ENCODE data around the gene SETD1A.
"Not testable (repeated sequence)": the region's sequence is repeated elsewhere in the genome, so short reads cannot be mapped to it uniquely, and the experiment has no call there.

Gene SETD1A

GRCh38 chr16:31001507-31002249 is 44.1 kb downstream of the SETD1A start:
- no peak for DNase-seq

GRCh38 chr16:31002250-31002700 is 44.7 kb downstream of the SETD1A start:
- DNase-seq = no peak

DNA sequence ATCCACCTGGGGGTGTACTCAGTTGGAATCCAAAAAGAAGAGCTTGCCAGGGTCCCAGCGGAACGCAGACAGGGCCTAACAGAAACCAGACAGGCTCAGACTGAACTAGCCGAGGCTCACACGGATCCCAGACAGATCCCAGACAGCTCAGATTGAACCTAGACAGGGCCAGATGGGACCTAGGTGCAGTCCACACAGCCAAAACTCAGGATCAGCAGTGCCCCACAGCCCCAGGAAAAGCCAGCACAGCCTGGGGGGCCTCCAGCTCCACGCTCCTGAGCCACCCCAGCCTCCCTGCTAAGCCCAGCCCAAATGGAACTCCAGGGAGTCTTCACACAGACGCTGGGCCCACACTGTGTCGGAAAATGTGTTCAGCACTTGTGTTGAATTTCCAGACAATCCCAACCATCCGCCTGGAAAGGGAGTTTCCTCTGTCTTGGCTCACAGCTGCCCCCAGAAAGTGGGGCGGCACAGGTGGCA is 45.3 kb downstream of the SETD1A start:
- no peak for DNase-seq

- DNase-seq = no peak
Observed at GRCh38 chr16:31003744-31004143, 46.2 kb downstream of the SETD1A start.

DNA sequence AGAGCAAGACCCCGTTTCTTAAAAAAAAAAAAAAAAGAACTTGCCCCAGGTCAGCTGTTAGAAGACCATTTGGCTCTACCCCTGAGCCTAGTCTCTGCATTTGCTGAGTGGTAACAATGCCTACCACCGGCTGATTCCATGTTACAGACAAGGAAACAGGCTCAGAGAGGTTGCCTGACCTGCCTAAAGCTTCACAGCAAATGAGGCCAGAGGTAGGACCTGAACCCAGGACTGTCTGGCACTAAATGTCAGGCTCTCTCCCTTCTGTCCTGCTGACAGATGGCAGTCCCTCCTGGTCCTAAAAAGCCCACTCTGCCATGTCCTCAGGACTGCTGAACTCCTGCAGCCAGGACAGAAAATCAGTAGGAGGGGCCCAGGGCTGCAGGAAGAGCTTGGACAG is 47.1 kb downstream of the SETD1A start:
- DNase-seq = no peak

GRCh38 chr16:31005350-31006085 is 48.0 kb downstream of the SETD1A start:
- DNase-seq = no peak

DNA sequence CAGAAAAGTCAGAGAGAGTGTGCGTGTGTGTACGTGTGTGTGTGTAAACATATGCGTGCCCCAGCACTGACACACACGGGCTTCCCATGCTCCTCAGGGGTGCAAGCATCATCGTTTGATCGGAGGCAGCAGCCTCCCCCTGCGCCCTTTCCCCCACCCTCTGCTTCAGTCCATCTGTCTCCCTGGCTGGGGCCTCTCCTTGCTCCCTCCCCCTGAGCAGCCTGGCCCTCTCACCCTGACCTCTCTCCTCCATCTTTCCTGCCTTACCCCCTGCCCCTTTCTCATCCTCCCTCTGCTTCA is 48.5 kb downstream of the SETD1A start:
- no peak for DNase-seq

DNA sequence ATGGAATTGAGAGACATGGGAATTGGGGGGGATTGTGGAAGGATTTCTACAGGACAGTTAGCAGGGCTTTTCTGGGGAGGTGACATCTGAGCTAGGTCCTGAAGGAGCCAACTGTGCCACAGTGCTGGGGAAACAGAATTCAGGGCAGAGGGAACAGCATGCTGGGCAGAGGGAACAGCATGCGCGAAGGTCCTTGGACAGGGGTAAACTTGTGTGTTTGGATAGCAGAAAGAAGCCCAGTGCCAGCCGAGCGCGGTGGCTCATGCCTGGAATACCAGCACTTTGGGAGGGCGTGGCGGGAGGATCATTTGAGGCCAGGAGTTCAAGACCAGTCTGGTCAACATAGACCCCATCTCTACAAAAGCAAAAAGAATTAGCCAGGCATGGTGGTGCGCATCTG is 49.0 kb downstream of the SETD1A start:
- no peak for DNase-seq

- DNase-seq = no peak
Observed at GRCh38 chr16:31007684-31008083, 50.1 kb downstream of the SETD1A start.

DNA sequence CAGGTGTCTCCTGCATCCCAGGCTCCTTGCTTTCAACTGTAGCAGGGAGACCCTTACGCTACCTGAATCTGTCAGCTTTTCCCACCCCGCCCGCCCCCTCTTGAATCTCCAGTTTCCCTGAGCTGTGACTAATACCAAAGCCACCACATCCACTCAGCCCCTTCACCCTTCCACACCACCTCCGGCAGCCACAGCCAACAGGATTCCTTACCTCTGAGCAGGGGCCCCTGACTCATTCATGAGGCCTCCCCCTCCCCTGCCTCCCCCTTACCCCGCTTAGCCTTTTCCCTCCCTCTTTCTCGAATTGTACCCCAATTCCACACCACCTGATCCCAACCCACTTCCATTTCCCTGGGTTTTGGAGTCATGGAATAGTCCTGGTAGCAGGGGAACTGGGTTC is 50.6 kb downstream of the SETD1A start:
- DNase-seq = no peak

GRCh38 chr16:31008551-31008950 is 51.0 kb downstream of the SETD1A start:
- DNase-seq = no peak

GRCh38 chr16:31009120-31009519 is 51.6 kb downstream of the SETD1A start:
- no peak for DNase-seq

DNA sequence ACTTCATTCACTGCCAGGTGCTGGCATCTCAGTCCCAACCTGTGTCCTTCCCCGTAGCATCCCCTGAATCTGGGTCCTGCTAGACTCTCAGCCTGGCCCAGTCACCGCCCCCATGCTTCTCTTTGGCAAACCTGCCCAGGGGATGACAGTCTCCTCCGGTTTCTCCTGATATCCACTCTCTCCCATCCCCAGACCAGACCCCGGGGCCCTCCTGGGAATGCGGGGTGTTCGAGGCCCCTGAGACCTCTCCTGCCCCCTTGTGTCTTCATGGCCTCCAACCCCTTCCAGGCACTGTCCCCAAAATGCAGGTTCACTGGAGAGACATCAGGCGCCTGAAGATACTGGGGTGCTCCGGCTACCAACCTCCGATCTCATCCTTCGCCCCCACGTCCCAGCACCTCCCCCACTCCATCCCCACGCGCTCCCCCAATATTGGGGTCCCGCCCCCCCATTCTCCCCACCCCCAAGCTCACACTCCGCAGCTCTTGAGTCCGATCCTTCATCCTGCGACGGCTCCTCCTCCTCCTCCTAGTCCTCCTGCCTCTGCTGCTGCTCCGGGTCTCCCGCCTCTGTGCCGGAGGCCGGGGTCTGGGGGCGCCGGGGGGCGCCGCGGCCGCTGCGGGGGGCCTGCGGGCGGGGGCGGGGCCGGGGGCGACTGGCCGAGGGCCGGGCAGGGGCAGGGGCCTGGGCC is 52.5 kb downstream of the SETD1A start:
- no peak for DNase-seq

GRCh38 chr16:31010585-31011325 is 53.2 kb downstream of the SETD1A start, which contains the start of gene STX1B:
STX1B (minus strand) TSS chr16:31010638; CDS start chr16:31010396, 242 bp downstream.
- DNase-seq = no peak

DNA sequence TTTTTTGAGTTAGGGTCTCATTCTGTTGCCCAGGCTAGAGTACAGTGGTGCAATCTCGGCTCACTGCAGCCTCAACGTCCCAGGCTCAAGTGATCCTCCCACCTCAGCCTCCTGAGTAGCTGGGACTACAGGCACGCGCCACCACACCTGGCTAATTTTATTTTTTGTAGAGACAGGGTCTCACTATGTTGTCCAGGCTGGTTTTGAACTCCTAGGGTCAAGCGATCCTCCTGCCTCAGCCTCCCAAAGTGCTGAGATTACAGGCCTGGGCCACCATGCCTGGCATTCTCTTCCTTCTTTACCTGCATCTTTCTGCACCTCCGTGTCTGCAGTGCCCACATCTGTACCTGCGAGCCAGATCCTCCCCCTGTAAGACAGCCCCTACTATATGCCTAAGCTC is 54.3 kb downstream of the SETD1A start:
- not testable (repeated sequence) for DNase-seq

- not testable (repeated sequence) for DNase-seq
Observed at GRCh38 chr16:31013292-31013691, 55.7 kb downstream of the SETD1A start.

DNA sequence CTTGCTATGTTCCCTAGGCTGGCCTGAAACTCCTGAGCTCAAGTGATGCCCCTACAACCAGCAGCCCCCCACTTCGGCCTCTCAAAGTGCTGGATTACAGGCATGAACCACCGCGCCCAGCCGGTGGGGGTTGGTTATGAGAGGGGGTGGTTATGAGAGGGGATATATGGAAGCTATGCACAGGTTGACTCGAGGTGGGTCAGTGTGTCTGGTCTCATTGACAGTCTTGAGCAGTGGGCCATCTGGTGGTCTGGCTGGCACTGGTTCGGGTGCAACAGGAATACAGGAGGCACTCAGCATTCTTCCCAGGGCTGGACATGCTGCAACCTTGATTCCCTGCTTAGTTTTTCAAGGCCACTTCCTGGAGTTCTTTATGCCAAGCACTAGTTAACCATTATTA is 58.5 kb downstream of the SETD1A start:
- DNase-seq = no peak

DNA sequence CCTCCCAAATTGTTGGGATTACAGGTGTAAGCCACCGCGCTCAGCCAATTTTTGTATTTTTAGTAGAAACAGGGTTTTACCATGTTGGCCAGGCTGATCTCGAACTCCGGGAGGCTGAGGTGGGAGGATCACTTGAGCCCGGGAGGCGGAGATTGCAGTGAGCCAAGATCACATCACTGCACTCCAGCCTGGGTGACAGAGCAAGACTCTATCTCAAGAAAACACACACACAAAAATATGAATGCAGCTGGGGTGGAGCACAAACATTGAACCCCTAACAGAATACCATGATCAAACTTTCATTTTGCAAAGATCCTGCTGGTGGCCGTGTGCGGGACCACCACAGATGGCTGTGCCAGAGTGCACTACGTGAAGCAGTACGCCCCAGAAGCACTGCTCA is 60.2 kb downstream of the SETD1A start:
- not testable (repeated sequence) for DNase-seq

- DNase-seq = no peak
Observed at GRCh38 chr16:31020536-31020935, 63.0 kb downstream of the SETD1A start.

DNA sequence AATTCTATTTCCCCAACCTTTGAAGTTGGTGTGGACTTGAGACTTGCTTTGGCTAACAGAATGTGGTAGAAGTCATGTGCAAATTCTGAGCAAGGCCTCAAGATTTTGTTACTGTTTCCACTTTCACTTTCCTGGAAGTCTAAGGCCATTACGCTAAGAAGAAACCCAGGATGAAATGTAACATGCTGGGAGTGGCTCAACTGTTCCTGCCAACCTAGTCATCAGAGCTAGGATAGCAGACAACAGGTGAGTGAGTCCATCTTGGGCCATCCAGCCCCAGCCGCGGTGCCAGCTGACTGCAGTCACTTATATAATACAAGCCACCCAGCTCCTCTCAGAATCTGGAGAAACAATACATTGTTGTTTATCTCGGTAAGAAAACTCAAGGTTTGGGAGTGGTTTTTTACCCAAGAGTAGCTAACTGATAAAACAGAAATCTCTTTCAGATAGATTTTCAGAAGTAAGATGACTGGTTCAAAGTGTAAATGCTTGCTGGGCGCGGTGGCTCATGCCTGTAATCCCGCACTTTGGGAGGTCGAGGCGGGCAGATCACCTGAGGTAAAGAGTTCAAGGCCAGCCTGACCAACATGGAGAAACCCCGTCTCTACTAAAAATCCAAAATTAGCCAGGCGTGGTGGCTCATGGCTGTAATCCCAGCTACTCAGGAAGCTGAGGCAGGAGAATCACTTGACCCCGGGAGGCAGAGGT is 65.1 kb downstream of the SETD1A start:
- no peak for DNase-seq

DNA sequence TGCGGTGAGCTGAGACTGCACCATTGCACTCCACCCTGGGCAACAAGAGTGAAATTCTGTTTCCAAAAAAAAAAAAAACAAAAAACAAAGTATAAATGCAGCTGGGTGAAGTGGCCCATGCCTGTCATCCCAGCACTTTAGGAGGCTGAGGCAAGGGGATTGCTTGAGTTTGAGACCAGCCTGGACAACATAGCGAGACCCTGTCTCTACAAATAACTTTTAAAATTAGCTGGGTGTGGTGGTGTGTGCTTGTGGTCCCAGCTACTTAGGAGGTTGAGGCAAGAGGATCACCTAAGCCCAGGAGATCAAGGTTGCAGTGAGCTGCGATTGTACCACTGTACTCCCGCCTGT is 65.7 kb downstream of the SETD1A start:
- DNase-seq = no peak

GRCh38 chr16:31023627-31024226 is 66.2 kb downstream of the SETD1A start:
- no peak for DNase-seq
